ENCODE measurements around the gene RENBP.

The RENBP gene

GRCh38 chrX:153922932-153923857 is 21.2 kb downstream of the RENBP start:
- peak; percentile 58 for DNase-seq (ENCODE audit: low spot score)
- TF ChIP-seq CTCF (IDR thresholded peaks at IDR 0.05; ENCODE audit: extremely low read depth, insufficient read depth, missing control alignments) = peak; percentile 59
- in situ Hi-C loops (cut with MboI; ENCODE audit: low pct_unique_long_range_greater_than_20kb, low sequenced_read_pairs, unreplicated experiment) = no loop called here

GRCh38 chrX:153921511-153922446 is 22.7 kb downstream of the RENBP start:
- no peak for DNase-seq (ENCODE audit: low spot score)
- no peak for TF ChIP-seq CTCF (IDR thresholded peaks at IDR 0.05; ENCODE audit: extremely low read depth, insufficient read depth, missing control alignments)
- in situ Hi-C loops (cut with MboI; ENCODE audit: low pct_unique_long_range_greater_than_20kb, low sequenced_read_pairs, unreplicated experiment) = no loop called here

GRCh38 chrX:153921070-153921469 is 23.4 kb downstream of the RENBP start:
- in situ Hi-C loops (cut with MboI; ENCODE audit: low pct_unique_long_range_greater_than_20kb, low sequenced_read_pairs, unreplicated experiment) = no loop called here
- DNase-seq (ENCODE audit: low spot score) = no peak
- TF ChIP-seq CTCF (IDR thresholded peaks at IDR 0.05; ENCODE audit: extremely low read depth, insufficient read depth, missing control alignments) = no peak

GRCh38 chrX:153920546-153920945 is 23.9 kb downstream of the RENBP start:
- no peak for DNase-seq (ENCODE audit: low spot score)
- no peak for TF ChIP-seq CTCF (IDR thresholded peaks at IDR 0.05; ENCODE audit: extremely low read depth, insufficient read depth, missing control alignments)
- in situ Hi-C loops (cut with MboI; ENCODE audit: low pct_unique_long_range_greater_than_20kb, low sequenced_read_pairs, unreplicated experiment) = no loop called here

GRCh38 chrX:153919281-153919680 is 25.2 kb downstream of the RENBP start:
- no peak for DNase-seq (ENCODE audit: low spot score)

More at GRCh38 chrX:153919281-153919680, 25.2 kb downstream of the RENBP start:
- in situ Hi-C loops (cut with MboI; ENCODE audit: low pct_unique_long_range_greater_than_20kb, low sequenced_read_pairs, unreplicated experiment) = no loop called here
- no peak for TF ChIP-seq CTCF (IDR thresholded peaks at IDR 0.05; ENCODE audit: extremely low read depth, insufficient read depth, missing control alignments)
